Hepatocyte (in vitro differentiated cells): Measurements from ENCODE around the gene RNF148. TPM values are rescaled to one million over a fixed set of nuclear protein-coding genes. Genes with fewer than 3 reads are reported as not detected.

Experiments
- DNase-seq: peaks from one replicate; pipeline ENCODE4 v3.0.0-alpha.2; 2016; ENCODE audit warnings: low spot score
- H2AFZ ChIP-seq: fragments of 200-600 bp; sonication (generic); 2 replicates; pipeline ENCODE4 v1.6.0; 2016; ENCODE audit warnings: antibody characterized with exemption, mild to moderate bottlenecking
- H3K27ac ChIP-seq: fragments of 200-600 bp; sonication (generic); 2 replicates; pipeline ENCODE4 v1.5.1; 2016; ENCODE audit warnings: mild to moderate bottlenecking
- H3K27me3 ChIP-seq: fragments of 200-600 bp; sonication (generic); 2 replicates; pipeline ENCODE4 v1.6.1; 2016
- H3K36me3 ChIP-seq: fragments of 200-600 bp; sonication (generic); replicated peaks from 2 replicates; pipeline ENCODE4 v1.5.1; 2016; ENCODE audit warnings: low read depth; ENCODE audit not compliant: insufficient read depth
- H3K4me1 ChIP-seq: fragments of 200-600 bp; sonication (generic); 2 replicates; pipeline ENCODE4 v1.5.1; 2016; ENCODE audit warnings: mild to moderate bottlenecking, moderate library complexity; ENCODE audit not compliant: insufficient read depth
- H3K4me2 ChIP-seq: fragments of 200-600 bp; sonication (generic); 2 replicates; pipeline ENCODE4 v1.6.0; 2016
- H3K4me3 ChIP-seq: fragments of 200-600 bp; sonication (generic); 2 replicates; pipeline ENCODE4 v1.5.1; 2016; ENCODE audit warnings: mild to moderate bottlenecking
- H3K79me2 ChIP-seq: fragments of 200-600 bp; sonication (generic); 2 replicates; pipeline ENCODE4 v1.6.0; 2017; ENCODE audit warnings: mild to moderate bottlenecking
- H3K9me2 ChIP-seq: fragments of 200-600 bp; sonication (generic); replicated peaks from 2 replicates; pipeline ENCODE4 v1.6.0; 2017; ENCODE audit warnings: mild to moderate bottlenecking; ENCODE audit not compliant: insufficient read depth
- H3K9me3 ChIP-seq: fragments of 200-600 bp; sonication (generic); 2 replicates; pipeline ENCODE4 v1.5.1; 2016; ENCODE audit warnings: low read depth, mild to moderate bottlenecking
- H4K20me1 ChIP-seq: fragments of 200-600 bp; sonication (generic); 2 replicates; pipeline ENCODE4 v1.6.0; 2016; ENCODE audit warnings: mild to moderate bottlenecking; ENCODE audit not compliant: insufficient read depth, poor library complexity, severe bottlenecking
- EZH2 ChIP-seq: fragments of 200-600 bp; sonication (generic); IDR thresholded peaks from 2 replicates; pipeline ENCODE4 v1.6.1; 2016; ENCODE audit warnings: antibody characterized with exemption, mild to moderate bottlenecking, borderline replicate concordance
- EZH2phosphoT487 ChIP-seq: fragments of 200-600 bp; sonication (generic); IDR thresholded peaks from one replicate; pipeline ENCODE4 v1.6.1; 2018; ENCODE audit warnings: antibody characterized with exemption, mild to moderate bottlenecking, low read depth, moderate library complexity; ENCODE audit not compliant: unreplicated experiment, severe bottlenecking
- WGBS: methylation state at CpG from one replicate; pipeline ENCODE4 v1.1.6; 2016; ENCODE audit warnings: low lambda C conversion rate; ENCODE audit errors: missing lambda C conversion rate; 5-methylcytosine and 5-hydroxymethylcytosine counted together
- polyA plus RNA-seq: library from polyadenylated mRNA; unstranded; fragments of >200 nt; fragmentation: Nextera tagmentation; extraction: Ambion mirVana; gene quantifications from 2 replicates; pipeline ENCODE4 v1.2.1, GENCODE V29; 2016
- small RNA-seq: library from RNA; depleted of rRNA; stranded (forward); fragments of <200 nt; gene quantifications from one replicate; pipeline ENCODE3, GENCODE V24; 2014
- total RNA-seq: library from RNA; depleted of rRNA; stranded (reverse); fragments of >200 nt; gene quantifications from 2 replicates; pipeline ENCODE4 v1.2.3, GENCODE V29; 2014
- TF ChIP-seq, protein P1 (sequence below): fragments of 200-600 bp; sonication (generic); IDR thresholded peaks from 2 replicates; pipeline ENCODE4 v1.5.1; 2016; ENCODE audit warnings: antibody characterized with exemption, mild to moderate bottlenecking; ENCODE audit not compliant: poor library complexity

The RNF148 gene
- total and polyA plus RNA-seq, 2 experiments from 2014 or later, result 0.48 to 2.2 TPM

DNA sequence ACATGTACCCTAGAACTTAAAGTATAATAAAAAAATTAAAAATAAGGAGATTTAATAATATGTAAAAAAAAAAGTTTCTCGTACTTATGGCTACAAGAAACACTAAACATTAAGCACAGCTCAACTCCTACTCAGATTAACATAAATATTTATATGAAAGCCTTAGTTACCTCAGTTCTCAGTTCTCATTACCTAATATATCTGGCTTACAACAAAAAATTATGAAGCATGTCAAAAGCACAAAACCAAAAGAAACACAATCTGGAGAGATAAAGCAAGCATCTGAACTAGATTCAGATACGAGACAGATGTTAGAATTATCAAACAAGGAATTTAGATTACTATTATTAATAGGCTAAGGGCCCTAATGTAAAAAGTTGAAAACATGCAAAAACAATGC, 43.9 kb downstream of the RNF148 start:
- no peaks in the 10 kb centered on the region for H3K9me3 ChIP-seq
- no peak for TF ChIP-seq EZH2
- TF ChIP-seq, protein P1, sequence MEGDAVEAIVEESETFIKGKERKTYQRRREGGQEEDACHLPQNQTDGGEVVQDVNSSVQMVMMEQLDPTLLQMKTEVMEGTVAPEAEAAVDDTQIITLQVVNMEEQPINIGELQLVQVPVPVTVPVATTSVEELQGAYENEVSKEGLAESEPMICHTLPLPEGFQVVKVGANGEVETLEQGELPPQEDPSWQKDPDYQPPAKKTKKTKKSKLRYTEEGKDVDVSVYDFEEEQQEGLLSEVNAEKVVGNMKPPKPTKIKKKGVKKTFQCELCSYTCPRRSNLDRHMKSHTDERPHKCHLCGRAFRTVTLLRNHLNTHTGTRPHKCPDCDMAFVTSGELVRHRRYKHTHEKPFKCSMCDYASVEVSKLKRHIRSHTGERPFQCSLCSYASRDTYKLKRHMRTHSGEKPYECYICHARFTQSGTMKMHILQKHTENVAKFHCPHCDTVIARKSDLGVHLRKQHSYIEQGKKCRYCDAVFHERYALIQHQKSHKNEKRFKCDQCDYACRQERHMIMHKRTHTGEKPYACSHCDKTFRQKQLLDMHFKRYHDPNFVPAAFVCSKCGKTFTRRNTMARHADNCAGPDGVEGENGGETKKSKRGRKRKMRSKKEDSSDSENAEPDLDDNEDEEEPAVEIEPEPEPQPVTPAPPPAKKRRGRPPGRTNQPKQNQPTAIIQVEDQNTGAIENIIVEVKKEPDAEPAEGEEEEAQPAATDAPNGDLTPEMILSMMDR, result no peak
- TF ChIP-seq EZH2phosphoT487, result no peak
- H3K4me3 ChIP-seq, result no peak overlapping the region
- H3K79me2 ChIP-seq, result no peaks in the 10 kb centered on the region
- no peak for DNase-seq
- no peaks in the 10 kb centered on the region for H3K27me3 ChIP-seq
- no peaks in the 10 kb centered on the region for H3K9me2 ChIP-seq
- 83% methylated on average over 2 of the region's 2 CpGs for WGBS
- H3K4me2 ChIP-seq, result no peak overlapping the region
- H4K20me1 ChIP-seq, result no peaks in the 10 kb centered on the region
- H3K4me1 ChIP-seq, result no peaks in the 10 kb centered on the region
- no peaks in the 10 kb centered on the region for H3K36me3 ChIP-seq
- no peak overlapping the region for H3K27ac ChIP-seq
- H2AFZ ChIP-seq, result no peak overlapping the region

DNA sequence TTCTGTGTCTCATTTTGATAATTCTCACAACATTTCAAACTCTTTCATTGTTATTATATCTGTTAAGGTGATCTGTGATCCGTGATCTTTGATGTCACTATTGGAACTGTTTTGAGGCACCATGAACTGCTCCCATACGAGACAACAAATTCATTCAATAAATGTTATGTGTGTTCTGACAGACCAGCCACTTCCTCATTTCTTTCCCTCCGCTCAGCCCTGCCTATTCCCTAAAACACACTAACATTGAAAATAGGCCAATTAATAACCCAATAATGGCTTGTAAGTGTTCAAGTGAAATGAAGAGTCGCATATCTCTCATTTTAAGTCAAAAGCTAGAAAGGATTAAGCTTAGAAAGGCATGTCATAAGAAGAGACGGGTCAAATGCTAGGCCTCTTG, 49.0 kb downstream of the RNF148 start:
- Histone ChIP-seq H3K4me3 (no peak overlapping the region), H4K20me1 (no peaks in the 10 kb centered on the region), H3K27ac (no peak overlapping the region), H3K4me1 (no peaks in the 10 kb centered on the region), H3K9me3 (no peaks in the 10 kb centered on the region), H2AFZ (no peak overlapping the region), H3K27me3 (no peaks in the 10 kb centered on the region), H3K79me2 (no peaks in the 10 kb centered on the region), H3K36me3 (no peaks in the 10 kb centered on the region), H3K4me2 (no peak overlapping the region), H3K9me2 (no peaks in the 10 kb centered on the region)
- WGBS, result 93% methylated on average over 5 of the region's 5 CpGs
- no peak for TF ChIP-seq EZH2phosphoT487
- TF ChIP-seq, protein P1, result no peak
- no peak for TF ChIP-seq EZH2
- no peak for DNase-seq

DNA sequence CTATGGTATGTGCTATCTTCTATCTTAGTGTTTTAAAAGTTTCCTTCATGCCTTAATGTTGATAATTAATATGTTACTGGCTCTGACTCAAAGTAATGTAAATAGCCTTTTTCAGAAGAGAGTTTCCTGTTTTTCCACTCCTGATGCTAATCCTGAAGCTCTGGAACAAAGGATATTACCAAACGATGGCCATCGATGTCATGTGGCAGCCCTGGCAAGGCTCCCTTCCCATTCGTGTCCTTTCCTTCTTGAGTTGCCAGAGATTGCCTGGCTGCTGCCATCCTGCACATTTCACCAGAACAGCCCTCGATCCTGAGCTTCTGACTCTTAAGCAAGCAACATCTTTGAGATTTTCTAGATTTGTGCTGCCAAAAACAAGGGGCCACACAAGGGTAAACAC, 49.8 kb downstream of the RNF148 start:
- Histone ChIP-seq H3K27ac (no peak overlapping the region), H3K27me3 (no peaks in the 10 kb centered on the region), H3K9me3 (no peaks in the 10 kb centered on the region), H3K4me2 (no peak overlapping the region), H3K79me2 (no peaks in the 10 kb centered on the region), H3K9me2 (no peaks in the 10 kb centered on the region), H3K4me3 (no peak overlapping the region), H3K36me3 (no peaks in the 10 kb centered on the region), H3K4me1 (no peaks in the 10 kb centered on the region), H2AFZ (no peak overlapping the region), H4K20me1 (no peaks in the 10 kb centered on the region)
- no peak for DNase-seq
- TF ChIP-seq EZH2phosphoT487 (no peak), EZH2 (no peak)
- TF ChIP-seq, protein P1, result no peak
- 73% methylated on average over 4 of the region's 4 CpGs for WGBS

Small RNA genes lying within 50 kb of the gene (small RNA-seq; reads per million reads assigned to genes)
- not detected for gene AC006463.1

Other genes with a start within 250 kb of the RNF148 start
- 1.9 and 2.2 TPM in 2 replicates for gene RNF133, start 3.8 kb downstream of the RNF148 start, total RNA-seq
- gene RNF133, start 3.8 kb downstream of the RNF148 start, polyA plus RNA-seq, result 0.10 TPM in 1 of 2 replicates, not detected in the other
- 37.4 and 41.5 TPM in 2 replicates for gene CADPS2, start 183.5 kb upstream of the RNF148 start, total RNA-seq
- gene CADPS2, start 183.5 kb upstream of the RNF148 start, polyA plus RNA-seq, result 15.7 and 16.3 TPM in 2 replicates